Testis (tissue), 2 donors: Measurements from ENCODE around the gene CRISPLD2.

ENCODE experiments used
- CTCF ChIP-seq, 3 experiments: fragments of 450-650 bp in 2 of 3; fragments of 200-600 bp in 1 of 3; sonication (generic) in 1 of 3; IDR thresholded peaks; one replicate each; pipeline ENCODE4 v1.5.1; 2016 to 2019; ENCODE audit warnings: antibody characterized with exemption in 3 of 3, mild to moderate bottlenecking in 2 of 3, moderate library complexity in 1 of 3
- POLR2A ChIP-seq: fragments of 450-650 bp; IDR thresholded peaks from one replicate; pipeline ENCODE4 v1.6.1; 2017; ENCODE audit warnings: antibody characterized with exemption, mild to moderate bottlenecking, moderate library complexity

DNA sequence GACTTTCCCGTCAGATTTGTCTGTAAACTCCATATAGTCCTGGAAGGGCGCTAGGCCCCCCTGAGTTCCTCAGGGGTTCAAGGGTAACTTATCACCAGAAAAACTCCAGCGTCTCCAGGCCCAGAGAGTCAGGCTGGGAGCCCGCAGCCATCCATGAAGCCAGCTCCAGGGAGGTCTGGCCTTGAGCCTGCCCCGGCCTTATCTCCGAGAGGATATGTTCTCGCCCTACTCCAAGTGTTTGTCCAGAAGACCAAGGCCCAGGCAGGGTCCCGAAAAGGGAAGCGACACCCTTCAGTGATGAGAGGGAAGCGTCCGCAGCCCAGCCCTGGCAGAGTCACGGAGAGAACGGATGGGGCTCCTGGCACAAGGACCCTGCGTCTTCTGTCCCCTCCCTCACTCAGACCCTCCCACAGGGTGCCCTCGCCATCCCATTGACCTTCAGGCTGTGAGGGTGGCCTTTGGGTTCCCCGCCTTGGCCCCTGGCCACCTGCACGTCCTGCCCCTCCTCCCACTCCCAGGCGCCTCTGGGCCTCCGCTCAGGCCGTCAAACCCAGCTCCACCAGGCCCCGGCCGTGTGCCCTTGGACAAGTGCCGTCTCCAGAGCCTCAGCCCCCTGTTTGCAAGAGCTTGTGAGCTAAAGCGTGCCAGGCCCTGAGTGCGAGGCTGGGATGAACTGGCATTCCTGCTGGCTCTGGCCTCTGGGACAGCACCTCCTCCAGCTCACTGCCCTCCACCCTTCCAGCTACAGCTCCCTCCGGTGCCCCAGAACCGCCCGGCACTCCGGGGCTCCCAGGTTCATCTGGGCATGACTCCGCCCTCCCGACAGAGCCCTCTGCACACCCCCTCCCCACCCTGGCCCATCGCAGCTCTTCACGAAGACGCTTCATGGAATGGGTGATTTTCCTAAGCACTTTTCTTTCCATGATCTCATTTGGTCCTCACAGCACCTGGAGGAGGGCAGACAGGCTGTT, 108.1 kb downstream of the CRISPLD2 start:
- TF ChIP-seq CTCF (IDR thresholded peaks at IDR 0.05) (no peak), POLR2A (no peak)
